Measurements from ENCODE around the gene DNMT3L.

The DNMT3L gene

DNA sequence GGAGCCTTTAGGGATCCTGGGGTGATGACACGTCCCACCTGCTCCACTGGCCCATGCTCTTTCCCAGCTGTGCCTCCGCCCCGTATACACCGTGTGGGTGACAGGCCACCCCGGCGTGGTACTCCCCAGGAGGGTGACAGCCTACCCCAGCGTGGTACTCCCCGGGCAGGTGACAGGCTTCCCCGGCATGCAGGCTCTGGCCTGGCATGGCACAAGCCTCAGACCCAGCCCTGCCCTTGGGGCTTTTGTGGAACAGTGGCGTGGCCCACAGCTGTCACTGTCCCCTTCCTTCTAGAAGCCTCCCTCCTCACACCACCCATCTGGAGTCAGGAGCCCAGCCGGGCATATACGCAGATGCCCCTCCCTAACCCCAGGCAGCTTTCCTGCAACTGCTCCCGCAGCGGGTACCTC is 33.5 kb upstream of the DNMT3L start:
- in situ Hi-C loops (cut with HindIII; ENCODE audit: low sequenced_read_pairs): no loop called here
- H3K4me3 ChIP-seq (ENCODE audit: low read depth, low read length): no peak overlapping the region
- TF ChIP-seq CTCF (IDR thresholded peaks at IDR 0.05; ENCODE audit: low read depth, low read length, missing control alignments): no peak
- no peak for DNase-seq (ENCODE audit: low read depth)

DNA sequence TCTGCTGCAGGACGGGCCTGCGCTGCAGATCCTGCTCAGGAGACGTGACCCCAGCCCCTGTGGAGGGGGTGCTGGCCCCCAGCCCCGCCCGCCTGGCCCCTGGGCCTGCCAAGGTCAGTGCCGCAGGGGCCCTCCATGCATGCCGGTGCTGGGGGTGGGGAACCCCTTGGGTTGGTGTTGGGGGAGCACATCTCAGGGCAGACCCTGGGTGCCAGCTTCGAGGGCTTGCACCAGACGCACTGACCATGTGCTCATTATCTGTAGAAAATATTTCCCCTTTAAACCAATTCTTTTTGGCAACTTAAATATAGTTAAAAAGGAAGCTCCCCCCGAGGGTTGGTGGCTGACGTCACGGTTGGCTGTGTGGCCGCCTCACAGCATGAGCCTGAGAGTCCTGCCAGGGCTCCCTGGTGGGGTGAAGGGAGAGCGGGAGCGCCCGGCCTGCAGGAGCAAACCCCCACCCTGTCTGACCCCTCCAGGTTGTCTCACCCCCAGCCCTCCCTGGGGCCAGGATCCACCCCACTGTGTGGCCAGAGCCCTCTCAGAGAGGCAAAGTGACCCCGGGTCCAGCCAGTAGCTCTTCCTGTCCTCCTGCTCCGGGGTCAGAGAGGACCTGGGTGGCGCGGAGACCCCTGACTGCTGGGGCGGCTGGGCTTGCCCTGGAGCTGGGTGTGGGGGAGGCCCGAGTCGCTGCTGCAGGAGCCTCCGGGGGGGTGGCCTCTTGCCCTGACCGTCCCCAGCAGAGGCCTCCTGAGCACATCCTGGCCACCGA is 32.9 kb upstream of the DNMT3L start:
- in situ Hi-C loops (cut with HindIII; ENCODE audit: low sequenced_read_pairs): no loop called here
- H3K4me3 ChIP-seq (ENCODE audit: low read depth, low read length): no peak overlapping the region
- DNase-seq (ENCODE audit: low read depth): no peak
- TF ChIP-seq CTCF (IDR thresholded peaks at IDR 0.05; ENCODE audit: low read depth, low read length, missing control alignments): no peak

- in situ Hi-C loops (cut with HindIII; ENCODE audit: low sequenced_read_pairs): no loop called here
- no peak for TF ChIP-seq CTCF (IDR thresholded peaks at IDR 0.05; ENCODE audit: low read depth, low read length, missing control alignments)
- no peak for DNase-seq (ENCODE audit: low read depth)
- no peak overlapping the region for H3K4me3 ChIP-seq (ENCODE audit: low read depth, low read length)
These were observed 32.0 kb upstream of the DNMT3L start for GRCh38 chr21:44293551-44294231.

DNA sequence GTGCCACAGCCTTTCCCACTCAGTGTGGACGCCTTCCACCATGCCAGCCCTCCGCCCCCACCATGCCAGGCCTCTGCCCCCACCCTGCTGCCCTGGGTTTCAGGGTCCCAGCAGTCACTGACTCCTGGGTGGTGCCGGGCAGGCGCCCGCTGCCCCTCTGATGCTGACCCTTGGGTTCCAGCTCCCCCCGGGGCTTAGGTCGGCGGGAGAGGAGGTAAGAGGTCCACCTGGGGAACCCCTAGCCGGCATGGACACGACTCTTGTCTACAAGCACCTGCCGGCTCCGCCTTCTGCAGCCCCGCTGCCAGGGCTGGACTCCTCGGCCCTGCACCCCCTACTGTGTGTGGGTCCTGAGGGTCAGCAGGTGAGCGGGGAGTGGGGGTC is 31.1 kb upstream of the DNMT3L start:
- no peak for DNase-seq (ENCODE audit: low read depth)
- TF ChIP-seq CTCF (IDR thresholded peaks at IDR 0.05; ENCODE audit: low read depth, low read length, missing control alignments): no peak
- H3K4me3 ChIP-seq (ENCODE audit: low read depth, low read length): no peak overlapping the region
- in situ Hi-C loops (cut with HindIII; ENCODE audit: low sequenced_read_pairs): no loop called here

- DNase-seq (ENCODE audit: low read depth): no peak
- H3K4me3 ChIP-seq (ENCODE audit: low read depth, low read length): no peak overlapping the region
- TF ChIP-seq CTCF (IDR thresholded peaks at IDR 0.05; ENCODE audit: low read depth, low read length, missing control alignments): no peak
- in situ Hi-C loops (cut with HindIII; ENCODE audit: low sequenced_read_pairs): no loop called here
These were observed 30.5 kb upstream of the DNMT3L start for GRCh38 chr21:44291936-44292811.
